Left hindlimb (tissue), 1 donor: ENCODE data around the gene ELFN1.

Experiments
- DNase-seq: peaks from one replicate; pipeline ENCODE4 v3.0.0-alpha.2; 2018

The ELFN1 gene

DNA sequence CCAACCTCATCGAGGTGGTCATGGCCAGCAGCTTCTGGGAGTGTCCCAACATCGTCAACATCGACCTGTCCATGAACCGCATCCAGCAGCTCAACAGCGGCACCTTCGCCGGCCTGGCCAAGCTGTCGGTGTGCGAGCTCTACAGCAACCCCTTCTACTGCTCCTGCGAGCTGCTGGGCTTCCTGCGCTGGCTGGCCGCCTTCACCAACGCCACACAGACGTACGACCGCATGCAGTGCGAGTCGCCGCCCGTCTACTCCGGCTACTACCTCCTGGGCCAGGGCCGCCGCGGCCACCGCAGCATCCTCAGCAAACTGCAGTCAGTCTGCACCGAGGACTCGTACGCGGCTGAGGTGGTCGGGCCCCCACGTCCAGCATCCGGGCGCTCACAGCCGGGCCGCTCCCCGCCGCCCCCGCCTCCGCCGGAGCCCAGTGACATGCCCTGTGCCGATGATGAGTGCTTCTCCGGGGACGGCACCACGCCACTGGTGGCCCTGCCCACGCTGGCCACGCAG, 75.0 kb downstream of the ELFN1 start:
- no peak for DNase-seq

DNA sequence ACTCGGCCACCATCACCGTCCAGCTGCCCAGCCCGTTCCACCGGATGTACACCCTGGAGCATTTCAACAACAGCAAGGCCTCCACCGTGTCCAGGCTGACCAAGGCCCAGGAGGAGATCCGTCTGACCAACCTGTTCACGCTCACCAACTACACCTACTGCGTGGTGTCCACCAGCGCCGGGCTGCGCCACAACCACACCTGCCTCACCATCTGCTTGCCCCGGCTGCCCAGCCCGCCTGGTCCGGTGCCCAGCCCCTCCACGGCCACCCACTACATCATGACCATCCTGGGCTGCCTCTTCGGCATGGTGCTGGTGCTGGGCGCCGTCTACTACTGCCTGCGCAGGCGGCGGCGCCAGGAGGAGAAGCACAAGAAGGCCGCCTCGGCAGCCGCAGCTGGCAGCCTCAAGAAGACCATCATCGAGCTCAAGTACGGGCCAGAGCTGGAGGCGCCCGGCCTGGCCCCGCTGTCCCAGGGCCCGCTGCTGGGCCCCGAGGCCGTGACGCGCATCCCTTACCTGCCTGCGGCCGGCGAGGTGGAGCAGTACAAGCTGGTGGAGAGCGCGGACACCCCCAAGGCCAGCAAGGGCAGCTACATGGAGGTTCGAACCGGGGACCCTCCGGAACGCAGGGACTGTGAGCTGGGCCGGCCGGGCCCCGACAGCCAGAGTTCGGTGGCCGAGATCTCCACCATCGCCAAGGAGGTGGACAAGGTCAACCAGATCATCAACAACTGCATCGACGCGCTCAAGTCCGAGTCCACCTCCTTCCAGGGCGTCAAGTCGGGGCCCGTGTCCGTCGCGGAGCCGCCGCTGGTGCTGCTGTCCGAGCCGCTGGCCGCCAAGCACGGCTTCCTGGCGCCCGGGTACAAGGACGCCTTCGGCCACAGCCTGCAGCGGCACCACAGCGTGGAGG, 75.8 kb downstream of the ELFN1 start:
- DNase-seq: no peak

DNA sequence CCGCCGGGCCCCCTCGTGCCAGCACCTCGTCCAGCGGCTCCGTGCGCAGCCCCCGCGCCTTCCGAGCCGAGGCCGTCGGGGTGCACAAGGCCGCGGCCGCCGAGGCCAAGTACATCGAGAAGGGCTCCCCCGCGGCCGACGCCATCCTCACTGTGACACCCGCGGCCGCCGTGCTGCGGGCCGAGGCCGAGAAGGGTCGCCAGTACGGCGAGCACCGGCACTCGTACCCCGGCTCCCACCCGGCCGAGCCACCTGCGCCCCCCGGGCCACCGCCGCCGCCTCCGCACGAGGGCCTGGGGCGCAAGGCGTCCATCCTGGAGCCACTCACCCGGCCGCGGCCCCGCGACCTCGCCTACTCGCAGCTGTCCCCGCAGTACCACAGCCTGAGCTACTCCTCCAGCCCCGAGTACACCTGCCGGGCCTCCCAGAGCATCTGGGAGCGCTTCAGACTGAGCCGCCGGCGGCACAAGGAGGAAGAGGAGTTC, 76.5 kb downstream of the ELFN1 start:
- DNase-seq: no peak

DNA sequence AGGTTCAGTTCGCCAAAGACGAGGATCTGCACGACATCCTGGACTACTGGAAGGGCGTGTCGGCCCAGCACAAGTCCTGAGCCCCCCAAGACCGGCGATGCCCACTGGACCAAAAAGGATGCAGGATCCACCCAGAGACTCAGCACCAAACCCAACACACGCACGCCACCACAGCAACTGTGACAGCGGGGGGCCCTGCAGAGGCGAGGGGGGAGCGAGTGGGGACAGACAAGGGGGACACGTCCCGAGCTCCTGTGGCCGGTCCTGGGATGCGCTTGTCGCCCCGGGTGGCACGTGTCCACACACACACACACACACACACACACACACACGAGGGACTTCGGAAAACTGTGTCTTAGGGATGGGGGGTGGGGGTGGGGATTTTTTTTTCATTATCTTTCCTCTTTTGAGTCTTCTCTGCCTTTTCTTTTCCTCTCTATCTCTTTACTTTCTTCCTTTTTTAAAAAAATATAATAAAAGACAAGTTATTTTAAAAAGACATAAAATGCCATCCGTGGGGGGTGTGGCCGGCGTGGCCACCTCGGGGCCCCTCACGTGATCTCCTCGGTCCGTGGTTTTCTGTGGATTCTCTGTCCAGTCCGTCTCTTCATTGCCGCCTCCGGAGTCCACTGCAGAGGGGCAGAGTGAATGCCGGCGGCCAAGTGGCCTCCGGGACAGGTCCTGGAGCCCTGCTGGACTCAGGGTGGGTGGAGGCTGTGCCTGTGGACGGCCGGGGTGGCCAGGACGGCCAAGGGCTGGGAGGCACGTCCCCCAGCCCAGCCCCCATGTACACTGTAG, 77.1 kb downstream of the ELFN1 start:
- no peak for DNase-seq

DNA sequence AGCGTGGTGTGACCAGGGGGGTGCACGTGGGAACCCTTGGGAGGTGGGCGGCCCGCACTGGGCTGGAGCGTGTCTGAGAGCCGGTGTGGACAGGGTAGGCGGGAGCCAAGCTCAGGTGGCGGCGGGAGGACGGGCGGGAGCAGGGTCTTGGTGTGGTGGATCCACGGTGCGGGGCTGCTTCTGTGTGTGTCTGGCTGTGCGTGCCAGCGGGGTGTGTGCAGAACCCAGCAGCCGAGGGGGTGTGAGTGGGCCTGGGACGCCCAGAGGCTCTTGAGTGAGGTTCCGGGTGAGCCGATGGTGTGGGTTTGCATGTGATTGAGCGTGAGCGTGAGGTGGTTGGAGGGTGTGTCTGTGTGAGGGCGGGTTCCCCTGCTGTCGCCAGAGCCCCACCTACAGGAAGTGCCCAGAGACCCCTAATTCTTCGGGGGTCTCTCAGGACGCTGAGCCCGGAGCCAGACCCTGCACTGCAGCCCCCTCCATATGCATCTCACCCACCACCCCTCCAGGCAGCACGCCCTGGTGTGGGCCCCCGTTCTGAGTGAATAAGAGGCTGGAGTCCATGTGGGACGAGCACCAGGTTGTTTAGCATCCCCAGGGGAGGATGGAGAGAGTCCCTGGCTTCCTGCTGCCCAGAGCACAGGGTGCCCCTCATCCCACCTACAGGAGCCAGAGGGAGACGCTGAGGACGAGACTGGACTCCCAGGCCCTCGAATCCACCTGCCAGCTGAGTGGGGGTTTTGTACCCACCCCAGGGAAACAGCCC, 78.2 kb downstream of the ELFN1 start:
- DNase-seq: no peak

DNA sequence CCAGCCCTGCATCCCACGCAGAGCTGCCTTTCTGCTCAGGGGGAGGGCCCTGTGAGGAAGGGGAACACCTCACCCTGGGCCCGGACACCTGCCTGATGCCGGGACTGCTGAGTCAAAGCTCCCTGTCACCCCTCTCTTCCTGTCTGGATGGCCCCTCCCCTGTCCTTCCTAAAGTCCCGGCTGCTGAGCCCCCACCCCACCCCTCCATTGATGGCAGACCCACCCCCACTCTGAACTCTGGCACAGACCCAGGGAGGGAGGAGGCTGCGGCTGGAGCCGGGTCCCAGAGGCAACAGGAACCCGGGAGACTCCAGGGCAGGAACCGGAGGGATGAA, 78.7 kb downstream of the ELFN1 start:
- DNase-seq: no peak

DNA sequence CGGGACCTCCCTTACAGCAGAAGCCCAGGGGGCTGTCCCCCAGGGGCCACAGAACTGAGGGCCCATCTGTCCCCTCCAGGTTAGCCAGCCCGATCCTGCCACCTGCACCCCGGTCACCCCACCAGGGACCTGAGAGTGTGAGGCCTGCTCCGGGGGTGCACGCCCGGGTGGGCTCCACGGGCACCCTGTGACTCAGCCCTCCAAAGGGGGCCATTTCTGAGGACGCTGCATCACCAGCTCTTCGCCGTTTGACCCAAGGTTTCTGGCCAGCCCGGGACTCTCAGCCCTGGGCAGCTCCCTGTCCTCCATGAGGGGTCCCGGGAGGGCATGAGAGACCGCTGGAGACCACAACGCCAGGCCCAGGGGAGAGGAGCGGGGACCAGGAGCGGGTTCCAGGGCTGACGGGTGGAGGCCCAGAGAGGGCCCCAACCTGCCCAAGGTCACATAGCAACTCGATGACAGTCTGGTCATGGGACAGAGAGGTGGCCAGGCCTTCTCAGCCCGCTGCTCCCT, 79.3 kb downstream of the ELFN1 start:
- no peak for DNase-seq

DNA sequence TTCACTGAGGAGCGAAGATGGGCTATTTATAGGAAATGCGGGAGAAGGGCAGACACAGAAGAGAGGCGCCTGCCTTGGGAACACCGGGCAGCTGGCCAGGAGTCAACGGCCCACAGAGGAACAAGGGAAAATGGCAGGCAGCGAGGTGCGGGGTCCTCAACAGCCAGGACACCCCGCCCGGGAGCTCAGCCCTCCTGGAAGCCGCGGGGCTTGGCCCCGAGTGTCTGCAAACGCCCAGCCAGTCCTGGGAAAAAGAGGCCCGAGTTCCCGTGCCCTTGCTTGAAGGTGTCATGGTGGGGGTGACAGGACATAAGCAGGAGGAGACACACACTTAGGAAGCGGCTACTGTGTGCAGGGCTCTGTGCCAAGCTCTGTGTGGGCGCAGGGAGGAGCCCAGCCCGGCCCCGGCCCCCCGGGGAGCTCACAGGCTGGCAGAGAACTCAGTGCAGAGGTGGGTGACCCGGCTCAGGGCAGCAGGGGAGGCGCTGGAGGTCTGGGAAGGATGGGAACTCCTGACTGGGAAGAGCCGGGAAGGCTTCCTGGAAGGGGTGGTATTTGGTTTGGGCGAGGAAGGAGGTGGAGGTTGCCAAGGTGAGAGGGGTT, 79.9 kb downstream of the ELFN1 start:
- no peak for DNase-seq

DNA sequence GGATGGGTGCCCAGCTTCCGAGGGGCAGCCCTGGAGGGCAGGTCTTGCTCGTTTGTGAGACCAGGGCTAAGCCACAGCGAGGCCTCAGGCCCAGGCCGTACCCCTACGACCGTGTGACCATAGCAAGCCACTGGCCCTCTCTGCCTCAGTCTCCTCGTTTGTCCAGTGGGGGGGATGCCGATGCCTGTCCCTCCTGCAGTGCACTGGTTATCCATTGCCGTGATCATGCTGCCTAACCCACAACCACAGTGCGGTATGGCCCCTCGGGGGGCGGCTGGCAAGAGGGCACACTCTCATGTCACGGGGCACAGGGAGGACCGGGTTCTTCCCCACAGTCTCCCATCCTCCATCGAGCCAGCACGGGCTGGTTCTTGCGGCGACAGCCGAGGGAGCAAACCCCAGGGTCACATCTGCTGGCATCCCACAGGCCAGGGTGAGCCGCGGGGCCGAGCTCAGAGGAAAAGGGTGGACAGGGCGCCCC, 80.5 kb downstream of the ELFN1 start:
- DNase-seq: no peak

DNA sequence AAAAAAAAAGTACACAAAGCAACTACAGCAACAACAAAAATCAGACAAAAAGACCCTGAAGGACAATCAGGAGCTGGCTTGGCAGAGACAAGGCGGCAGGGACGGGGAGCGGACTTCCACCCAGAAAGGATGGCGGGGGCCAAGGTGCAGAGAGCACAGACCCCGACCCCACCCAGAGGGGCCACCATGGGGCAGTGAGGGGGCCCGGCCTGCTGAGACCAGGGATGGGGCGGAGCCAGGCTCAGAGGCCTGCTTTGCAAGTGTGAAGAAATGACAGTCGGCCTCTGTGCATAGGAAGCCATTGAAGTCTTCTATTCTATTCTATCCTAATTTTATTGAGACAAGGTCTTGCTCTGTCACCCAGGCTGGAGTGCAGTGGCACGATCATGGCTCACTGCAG, 82.0 kb downstream of the ELFN1 start:
- no peak for DNase-seq

DNA sequence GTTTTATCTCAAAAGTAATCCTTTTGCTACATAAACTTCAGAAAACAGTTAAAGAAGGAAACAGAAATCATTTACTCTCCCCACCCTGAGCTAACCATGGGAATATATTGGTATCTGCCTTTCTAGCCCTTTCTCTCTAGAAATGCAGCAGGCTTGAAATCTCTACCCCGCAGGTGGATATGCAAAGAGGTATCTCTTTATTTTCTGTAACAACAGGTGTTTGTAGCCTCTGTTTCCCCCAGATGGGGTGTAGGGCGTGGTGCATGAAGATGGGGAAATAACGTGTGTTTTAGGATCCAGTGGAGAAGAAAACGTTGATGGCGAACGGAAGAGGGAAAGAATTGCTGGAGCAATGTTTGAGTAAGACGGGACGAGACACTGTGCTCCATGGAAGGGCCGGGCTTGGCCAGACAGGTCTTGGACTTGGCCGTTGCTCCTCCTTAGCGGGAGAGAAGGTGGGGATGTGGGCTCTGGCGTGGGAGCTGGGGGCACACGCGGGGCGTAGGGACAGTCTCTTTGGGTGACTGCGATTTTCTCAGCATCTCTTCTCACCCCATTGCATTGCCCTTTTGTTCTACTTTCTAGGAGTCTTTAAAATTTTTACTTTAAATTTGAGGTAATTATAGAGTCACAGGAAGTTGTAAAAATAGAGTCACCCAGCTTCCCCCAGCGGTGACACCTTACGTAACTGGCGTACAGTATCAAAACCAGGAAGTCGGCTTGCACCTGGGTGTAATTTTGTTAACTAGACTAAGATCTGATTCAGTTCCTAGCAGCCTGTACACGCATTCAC, 82.9 kb downstream of the ELFN1 start:
- no peak for DNase-seq

DNA sequence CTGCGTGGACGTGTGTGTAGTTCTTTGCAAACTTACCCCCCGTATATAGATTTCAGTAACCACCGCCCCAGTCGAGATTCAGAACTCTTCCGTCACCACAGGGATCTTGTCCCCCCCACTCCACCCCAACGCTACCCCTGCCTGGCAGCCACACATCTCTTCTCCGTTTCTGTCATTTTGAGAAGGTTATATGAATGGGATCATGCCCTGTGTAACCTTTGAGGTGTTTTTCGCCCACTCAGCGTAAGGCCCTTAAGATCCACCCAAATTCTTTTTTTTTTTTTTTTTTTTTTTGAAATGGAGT, 83.4 kb downstream of the ELFN1 start:
- DNase-seq: no peak

DNA sequence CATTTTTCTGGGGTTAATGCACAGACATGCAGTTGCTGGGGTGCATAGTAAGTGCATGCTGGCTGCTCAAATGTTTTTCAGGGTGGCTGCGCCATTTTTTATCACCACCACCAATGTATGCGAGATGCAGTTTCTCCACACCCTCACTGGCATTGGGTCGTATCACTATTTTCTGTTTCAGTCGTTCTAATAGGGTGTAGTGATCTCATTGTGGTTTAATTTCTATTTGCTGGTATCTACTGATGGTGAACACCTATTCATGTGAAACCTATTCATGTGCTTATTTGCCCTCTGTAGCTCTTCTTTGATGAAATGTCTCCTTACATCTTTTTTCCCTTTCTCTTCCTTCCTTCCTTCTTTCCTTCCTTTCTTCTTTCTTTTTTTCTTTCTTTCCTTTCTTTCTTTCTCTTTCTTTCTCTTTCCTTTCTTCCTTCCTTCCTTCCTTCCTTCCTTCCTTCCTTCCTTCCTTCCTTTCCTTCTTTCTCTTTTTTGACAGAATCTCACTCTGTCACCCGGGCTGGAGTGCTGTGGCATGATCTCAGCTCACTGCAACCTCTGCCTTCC, 84.3 kb downstream of the ELFN1 start:
- DNase-seq: no peak

DNA sequence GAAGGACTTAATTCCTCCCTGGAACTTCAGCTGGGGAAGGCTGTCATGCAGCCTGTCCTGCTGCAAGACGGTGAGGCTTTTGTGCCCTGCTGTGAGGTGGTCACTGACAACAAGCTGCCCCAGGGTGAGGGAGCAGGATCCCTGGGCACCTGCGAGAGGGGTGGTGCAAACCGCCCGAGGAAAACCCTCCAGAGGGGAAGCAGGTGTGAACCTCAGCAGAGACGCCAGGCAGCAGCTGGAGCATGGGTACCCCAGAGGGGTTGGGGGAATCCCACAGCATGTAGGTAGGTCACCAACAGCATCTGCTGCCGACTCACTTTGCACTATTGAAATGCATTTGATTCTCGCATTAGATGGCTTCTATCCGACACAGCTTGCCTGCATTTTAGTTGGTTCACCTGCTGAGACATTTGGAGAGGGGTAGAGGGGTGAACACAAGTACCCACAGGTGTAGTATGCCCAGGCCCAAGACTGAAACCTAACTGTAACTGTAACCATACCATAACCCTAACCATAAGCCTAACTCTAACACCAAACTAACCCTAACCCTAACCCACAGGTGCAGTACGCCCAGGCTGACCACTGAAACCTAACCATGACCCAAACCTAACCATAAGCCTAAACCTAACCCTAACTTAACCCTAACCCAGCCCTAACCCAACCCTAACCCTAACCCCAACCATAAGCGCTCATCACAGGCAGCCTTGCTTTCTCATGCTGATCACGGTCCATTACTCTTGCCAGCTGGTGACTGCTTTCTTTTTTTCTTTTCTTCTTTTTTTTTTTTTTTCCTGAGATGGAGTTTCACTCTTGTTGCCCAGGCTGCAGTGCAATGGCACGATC, 85.9 kb downstream of the ELFN1 start:
- no peak for DNase-seq

DNA sequence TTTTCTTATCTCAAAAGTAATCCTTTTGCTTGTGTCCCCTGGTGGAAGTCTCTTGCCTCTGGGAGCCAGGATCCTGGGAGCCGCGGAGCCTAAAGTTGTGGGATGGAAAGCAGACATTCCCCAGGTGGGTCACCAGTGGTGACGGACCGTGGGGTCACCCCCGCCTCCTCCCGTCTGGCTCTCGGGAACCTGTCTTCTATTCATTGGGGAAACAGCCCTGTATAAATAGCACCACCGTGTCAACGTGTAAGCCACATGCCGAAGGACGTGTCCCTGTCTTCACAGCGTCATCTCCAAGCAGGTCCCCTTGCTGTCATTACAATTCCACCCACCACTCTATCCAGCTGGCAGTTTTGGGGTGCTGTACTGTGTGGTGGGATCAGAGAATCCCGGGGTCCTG, 87.5 kb downstream of the ELFN1 start:
- no peak for DNase-seq

DNA sequence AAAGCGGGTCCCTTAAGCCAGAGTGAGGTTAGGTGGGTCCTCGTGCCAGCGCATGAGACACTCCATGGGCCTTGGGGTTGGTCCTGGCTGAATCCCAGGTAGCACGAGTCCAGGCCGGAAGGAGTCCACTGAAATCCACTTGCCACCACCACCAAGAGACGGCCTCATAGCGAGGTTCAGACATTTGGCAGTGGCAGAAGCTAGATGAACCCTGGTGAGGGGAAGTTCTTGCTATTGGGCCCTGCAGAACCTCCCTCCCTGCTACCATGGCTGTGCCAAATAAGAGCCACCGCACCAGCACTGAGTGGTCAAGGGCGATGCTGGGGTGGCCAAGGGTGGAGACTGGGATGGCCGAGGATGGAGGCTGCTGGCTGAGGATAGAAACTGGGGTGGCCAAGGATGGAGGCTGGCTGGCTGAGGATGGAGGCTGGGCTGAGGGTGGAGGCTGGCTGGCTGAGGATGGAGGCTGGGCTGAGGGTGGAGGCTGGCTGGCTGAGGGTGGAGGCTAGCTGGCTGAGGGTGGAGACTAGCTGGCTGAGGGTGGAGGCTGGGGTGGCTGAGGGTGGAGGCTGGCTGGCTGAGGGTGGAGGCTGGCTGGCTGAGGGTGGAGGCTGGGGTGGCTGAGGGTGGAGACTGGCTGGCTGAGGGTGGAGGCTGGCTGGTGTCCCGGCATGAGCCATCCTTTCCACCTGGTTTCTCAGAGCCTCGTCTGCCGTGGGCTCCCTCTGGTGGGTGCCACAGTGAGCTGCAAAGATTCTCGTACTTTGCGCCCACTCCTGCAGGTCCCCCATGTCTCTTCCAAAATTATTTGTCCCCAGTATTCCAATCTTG, 88.2 kb downstream of the ELFN1 start:
- no peak for DNase-seq

DNA sequence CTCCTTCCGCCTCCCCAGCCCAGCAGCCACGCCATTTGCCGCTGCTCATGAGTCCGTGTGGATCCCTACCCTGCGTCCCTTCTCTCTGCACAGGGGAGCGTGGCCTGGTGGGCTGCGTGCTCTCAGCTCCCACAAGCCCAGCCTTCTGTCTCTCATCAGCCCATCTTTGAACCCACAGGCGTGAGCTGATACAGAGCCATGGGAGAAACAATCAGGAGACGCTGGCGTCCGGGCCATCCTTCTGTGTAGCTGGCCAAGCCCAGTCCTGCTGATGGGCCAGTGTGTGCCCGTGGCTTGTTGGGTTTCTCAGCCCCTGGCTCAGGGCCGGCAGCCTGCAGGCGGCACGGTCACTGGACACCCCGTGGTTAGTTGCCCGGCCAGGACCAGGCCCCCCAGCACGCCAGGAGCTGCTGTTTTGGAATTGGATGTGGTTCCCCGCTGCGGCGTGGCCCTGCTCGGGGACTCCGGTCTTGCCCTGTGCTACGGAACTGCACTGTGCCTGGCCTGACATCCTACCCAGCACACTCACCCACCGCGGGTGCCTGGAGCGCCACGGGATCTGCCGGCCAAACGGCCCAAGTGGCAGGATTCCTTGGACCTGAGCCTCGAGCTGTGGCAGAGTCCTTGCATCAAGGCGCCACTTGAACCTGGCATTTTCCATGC, 88.9 kb downstream of the ELFN1 start:
- DNase-seq: no peak

DNA sequence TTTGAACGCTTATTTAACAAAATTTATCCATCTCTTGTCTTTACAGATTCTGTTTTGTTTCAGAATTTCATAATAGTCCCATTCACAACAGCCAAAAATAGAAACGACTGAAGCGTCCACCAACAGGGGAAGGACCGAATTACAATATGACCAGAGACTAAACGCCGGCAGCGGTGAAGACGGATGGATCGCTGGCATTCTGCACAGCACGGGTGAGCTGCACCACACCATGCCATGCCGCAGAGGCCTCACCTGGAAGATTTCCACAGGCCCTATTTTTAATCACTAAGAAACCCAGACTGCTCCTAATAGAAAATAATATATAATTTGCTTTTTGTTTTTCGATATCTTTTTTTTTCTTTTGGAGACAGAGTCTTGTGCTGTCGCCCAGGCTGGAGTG, 91.0 kb downstream of the ELFN1 start:
- no peak for DNase-seq

DNA sequence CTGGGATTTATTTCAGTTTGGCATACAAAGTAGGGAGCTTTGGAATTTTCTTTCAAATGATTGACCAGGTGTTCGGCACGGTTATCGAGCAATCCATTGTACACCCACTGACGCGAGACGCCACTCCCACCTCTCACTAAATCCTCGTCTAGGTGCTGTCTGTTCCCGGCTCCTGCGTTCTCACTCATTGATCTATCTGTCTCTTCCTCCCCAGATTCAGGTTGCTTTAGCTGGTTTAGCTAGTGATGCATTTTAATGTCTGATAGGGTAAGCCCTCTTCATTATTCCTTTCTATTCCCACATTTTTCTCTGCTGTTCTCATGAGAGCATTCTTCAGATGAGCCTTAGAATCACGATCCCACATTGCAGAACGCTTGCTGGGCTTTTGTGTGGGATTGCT, 91.7 kb downstream of the ELFN1 start:
- DNase-seq: no peak
